ENCODE data around the gene ACSL6. TPM values are rescaled to one million over a fixed set of nuclear protein-coding genes. Genes with fewer than 3 reads are reported as not detected.

ACSL6 gene
- total and polyA plus RNA-seq, 4 donors: 0.10 to 6.7 (median 0.38) TPM

- ATAC-seq (ENCODE audit: insufficient read depth, low FRiP score) (no peak), DNase-seq (no peak)
- H3K4me1 ChIP-seq (ENCODE audit: control insufficient read depth in 5 of 5, insufficient read depth in 5 of 5, low read length in 5 of 5): peaks cover 0 to 26% (median 6%) of the 10 kb centered on the region in 5 donors
- no peak overlapping the region for H3K27ac ChIP-seq (ENCODE audit: low read depth in 1 of 2, low read length in 1 of 2)
- no peak overlapping the region for H3K4me3 ChIP-seq
- H3K36me3 ChIP-seq (ENCODE audit: control insufficient read depth in 4 of 4, insufficient read depth in 4 of 4, low read length in 4 of 4): no peaks in the 10 kb centered on the region
- no peaks in the 10 kb centered on the region for H3K27me3 ChIP-seq (ENCODE audit: control insufficient read depth in 3 of 3, insufficient read depth in 3 of 3, low read length in 2 of 3)
- no peak overlapping the region for H3K9ac ChIP-seq (ENCODE audit: insufficient read depth in 1 of 2, low read length in 2 of 2)
- no peaks in the 10 kb centered on the region for H3K9me3 ChIP-seq (ENCODE audit: control insufficient read depth in 4 of 4, insufficient read depth in 3 of 4, low read length in 3 of 4)
- TF ChIP-seq CTCF (IDR thresholded peaks at IDR 0.05; ENCODE audit: control extremely low read depth, extremely low read depth): no peak
- WGBS, 2 donors: 88 to 97% methylated on average over 2 of the region's 2 CpGs
Observed at GRCh38 chr5:131999041-131999440, 12.4 kb downstream of the ACSL6 start.

- H3K9me3 ChIP-seq (ENCODE audit: control insufficient read depth in 4 of 4, insufficient read depth in 3 of 4, low read length in 3 of 4): no peaks in the 10 kb centered on the region
- 70 to 81% methylated on average over 4 of the region's 4 CpGs for WGBS, 2 donors
- no peak overlapping the region for H3K27ac ChIP-seq (ENCODE audit: low read depth in 1 of 2, low read length in 1 of 2)
- H3K9ac ChIP-seq (ENCODE audit: insufficient read depth in 1 of 2, low read length in 2 of 2): no peak overlapping the region
- TF ChIP-seq CTCF (IDR thresholded peaks at IDR 0.05; ENCODE audit: control extremely low read depth, extremely low read depth): no peak
- DNase-seq (no peak), ATAC-seq (ENCODE audit: insufficient read depth, low FRiP score) (no peak)
- H3K4me1 ChIP-seq (ENCODE audit: control insufficient read depth in 5 of 5, insufficient read depth in 5 of 5, low read length in 5 of 5): peaks cover 0 to 26% (median 6%) of the 10 kb centered on the region in 5 donors
- no peaks in the 10 kb centered on the region for H3K36me3 ChIP-seq (ENCODE audit: control insufficient read depth in 4 of 4, insufficient read depth in 4 of 4, low read length in 4 of 4)
- no peaks in the 10 kb centered on the region for H3K27me3 ChIP-seq (ENCODE audit: control insufficient read depth in 3 of 3, insufficient read depth in 3 of 3, low read length in 2 of 3)
- no peak overlapping the region for H3K4me3 ChIP-seq
Observed at GRCh38 chr5:131998431-131999040, 12.9 kb downstream of the ACSL6 start.

- no peak for ATAC-seq (ENCODE audit: insufficient read depth, low FRiP score)
- no peak overlapping the region for H3K4me3 ChIP-seq
- DNase-seq: no peak
- no peaks in the 10 kb centered on the region for H3K36me3 ChIP-seq (ENCODE audit: control insufficient read depth in 4 of 4, insufficient read depth in 4 of 4, low read length in 4 of 4)
- no peak overlapping the region for H3K9ac ChIP-seq (ENCODE audit: insufficient read depth in 1 of 2, low read length in 2 of 2)
- WGBS, 2 donors: 94 to 99% methylated on average over 3 of the region's 3 CpGs
- no peaks in the 10 kb centered on the region for H3K9me3 ChIP-seq (ENCODE audit: control insufficient read depth in 4 of 4, insufficient read depth in 3 of 4, low read length in 3 of 4)
- peaks cover 0 to 21% (median 6%) of the 10 kb centered on the region in 5 donors for H3K4me1 ChIP-seq (ENCODE audit: control insufficient read depth in 5 of 5, insufficient read depth in 5 of 5, low read length in 5 of 5)
- H3K27me3 ChIP-seq (ENCODE audit: control insufficient read depth in 3 of 3, insufficient read depth in 3 of 3, low read length in 2 of 3): no peaks in the 10 kb centered on the region
- TF ChIP-seq CTCF (IDR thresholded peaks at IDR 0.05; ENCODE audit: control extremely low read depth, extremely low read depth): no peak
- H3K27ac ChIP-seq (ENCODE audit: low read depth in 1 of 2, low read length in 1 of 2): no peak overlapping the region
Observed at GRCh38 chr5:131997727-131998117, 13.7 kb downstream of the ACSL6 start.

All from lung (tissue), 12 donors.